Cerebellar nuclear complex (tissue), 1 donor: ENCODE measurements around the gene SLAMF1.

Experiments
- DNase-seq, 2 experiments: peaks; one replicate each; lab custom pipeline; 2025; lab: John Stamatoyannopoulos, UW

Gene SLAMF1

GRCh38 chr1:160625321-160625720, 21.5 kb downstream of the SLAMF1 start:
- DNase-seq, result no peak

- DNase-seq, result no peak
Observed at GRCh38 chr1:160624464-160624863, 22.4 kb downstream of the SLAMF1 start.

- DNase-seq, result no peak
Observed at GRCh38 chr1:160623862-160624261, 23.0 kb downstream of the SLAMF1 start.

GRCh38 chr1:160623227-160623633, 23.6 kb downstream of the SLAMF1 start:
- DNase-seq, result no peak

- DNase-seq, result no peak
Observed at GRCh38 chr1:160622501-160623226, 24.2 kb downstream of the SLAMF1 start.

- DNase-seq, result no peak
Observed at GRCh38 chr1:160621633-160622413, 25.0 kb downstream of the SLAMF1 start.

- no peak for DNase-seq
Observed at GRCh38 chr1:160620942-160621632, 25.8 kb downstream of the SLAMF1 start.

GRCh38 chr1:160619742-160620277, 27.0 kb downstream of the SLAMF1 start:
- DNase-seq, result no peak

- no peak for DNase-seq
Observed at GRCh38 chr1:160618763-160619274, 28.0 kb downstream of the SLAMF1 start.

GRCh38 chr1:160618327-160618726, 28.5 kb downstream of the SLAMF1 start:
- no peak for DNase-seq

GRCh38 chr1:160615660-160616059, 31.2 kb downstream of the SLAMF1 start:
- DNase-seq, result no peak

GRCh38 chr1:160614410-160614809, 32.4 kb downstream of the SLAMF1 start:
- DNase-seq, result no peak

- DNase-seq, result no peak
Observed at GRCh38 chr1:160612613-160613218, 34.1 kb downstream of the SLAMF1 start.

GRCh38 chr1:160610569-160611242, 36.1 kb downstream of the SLAMF1 start:
- DNase-seq, result no peak

GRCh38 chr1:160608941-160609340, 37.9 kb downstream of the SLAMF1 start:
- DNase-seq, result no peak

GRCh38 chr1:160608514-160608913, 38.3 kb downstream of the SLAMF1 start:
- no peak for DNase-seq

- no peak for DNase-seq
Observed at GRCh38 chr1:160608057-160608456, 38.8 kb downstream of the SLAMF1 start.

GRCh38 chr1:160607672-160608032, 39.2 kb downstream of the SLAMF1 start:
- DNase-seq, result no peak

GRCh38 chr1:160607011-160607671, 39.7 kb downstream of the SLAMF1 start:
- peak in 1 of 2 experiments; percentile 36 for DNase-seq

- DNase-seq, result no peak
Observed at GRCh38 chr1:160606611-160607010, 40.2 kb downstream of the SLAMF1 start.
